WERI-Rb-1 (cell line): ENCODE data around the gene FEM1B.

Source experiments
- DNase-seq: peaks from one replicate; pipeline ENCODE4 v3.0.0-alpha.2; 2020
- H3K27ac ChIP-seq: fragments of 250-450 bp; sonication (Bioruptor Pico); 2 replicates; pipeline ENCODE4 v1.5.1; 2020; ENCODE audit warnings: mild to moderate bottlenecking, moderate library complexity
- H3K27me3 ChIP-seq: fragments of 250-450 bp; sonication (Bioruptor Pico); 2 replicates; pipeline ENCODE4 v1.5.1; 2021; ENCODE audit warnings: mild to moderate bottlenecking, low read depth, moderate library complexity; ENCODE audit not compliant: insufficient read depth, severe bottlenecking
- H3K36me3 ChIP-seq: fragments of 250-450 bp; sonication (Bioruptor Pico); 2 replicates; pipeline ENCODE4 v1.5.1; 2020; ENCODE audit warnings: mild to moderate bottlenecking, moderate library complexity
- H3K4me3 ChIP-seq: 2 replicates; pipeline ENCODE4 v1.5.1; 2011; ENCODE audit warnings: low read depth, mild to moderate bottlenecking, control low read depth, low read length
- H3K9me3 ChIP-seq: fragments of 250-450 bp; sonication (Bioruptor Pico); 2 replicates; pipeline ENCODE4 v1.5.1; 2021; ENCODE audit warnings: mild to moderate bottlenecking, moderate library complexity; ENCODE audit not compliant: severe bottlenecking
- TF ChIP-seq, protein P1 (sequence below): IDR thresholded peaks from 2 replicates; pipeline ENCODE4 v1.5.1; 2011; ENCODE audit warnings: low read depth, mild to moderate bottlenecking, control low read depth, inconsistent platforms, low read length

FEM1B gene

DNA sequence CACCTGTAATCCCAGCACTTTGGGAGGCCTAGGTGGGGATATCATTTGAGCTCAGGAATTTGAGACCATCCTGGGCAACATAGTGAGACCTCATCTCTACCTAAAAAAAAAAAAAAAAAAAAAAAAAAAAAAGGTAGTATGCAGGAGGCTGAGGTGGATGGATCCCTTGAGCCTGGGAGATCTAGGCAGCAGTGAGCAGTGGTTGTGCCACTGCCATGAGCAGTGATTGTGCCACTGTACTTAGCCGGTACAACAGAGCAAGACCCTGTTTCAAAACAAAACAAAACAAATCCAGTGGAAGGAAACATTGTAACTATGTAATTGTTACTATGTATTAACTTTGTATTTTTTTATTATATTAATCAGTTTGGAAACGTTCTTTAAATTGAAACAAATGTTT, 5.9 kb downstream of the FEM1B start:
- H3K27ac ChIP-seq: no peak overlapping the region
- H3K36me3 ChIP-seq: peaks cover 42% of the 10 kb centered on the region
- H3K4me3 ChIP-seq: no peak overlapping the region
- no peaks in the 10 kb centered on the region for H3K27me3 ChIP-seq
- no peak for DNase-seq
- TF ChIP-seq, protein P1, sequence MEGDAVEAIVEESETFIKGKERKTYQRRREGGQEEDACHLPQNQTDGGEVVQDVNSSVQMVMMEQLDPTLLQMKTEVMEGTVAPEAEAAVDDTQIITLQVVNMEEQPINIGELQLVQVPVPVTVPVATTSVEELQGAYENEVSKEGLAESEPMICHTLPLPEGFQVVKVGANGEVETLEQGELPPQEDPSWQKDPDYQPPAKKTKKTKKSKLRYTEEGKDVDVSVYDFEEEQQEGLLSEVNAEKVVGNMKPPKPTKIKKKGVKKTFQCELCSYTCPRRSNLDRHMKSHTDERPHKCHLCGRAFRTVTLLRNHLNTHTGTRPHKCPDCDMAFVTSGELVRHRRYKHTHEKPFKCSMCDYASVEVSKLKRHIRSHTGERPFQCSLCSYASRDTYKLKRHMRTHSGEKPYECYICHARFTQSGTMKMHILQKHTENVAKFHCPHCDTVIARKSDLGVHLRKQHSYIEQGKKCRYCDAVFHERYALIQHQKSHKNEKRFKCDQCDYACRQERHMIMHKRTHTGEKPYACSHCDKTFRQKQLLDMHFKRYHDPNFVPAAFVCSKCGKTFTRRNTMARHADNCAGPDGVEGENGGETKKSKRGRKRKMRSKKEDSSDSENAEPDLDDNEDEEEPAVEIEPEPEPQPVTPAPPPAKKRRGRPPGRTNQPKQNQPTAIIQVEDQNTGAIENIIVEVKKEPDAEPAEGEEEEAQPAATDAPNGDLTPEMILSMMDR: no peak
- H3K9me3 ChIP-seq: no peaks in the 10 kb centered on the region

DNA sequence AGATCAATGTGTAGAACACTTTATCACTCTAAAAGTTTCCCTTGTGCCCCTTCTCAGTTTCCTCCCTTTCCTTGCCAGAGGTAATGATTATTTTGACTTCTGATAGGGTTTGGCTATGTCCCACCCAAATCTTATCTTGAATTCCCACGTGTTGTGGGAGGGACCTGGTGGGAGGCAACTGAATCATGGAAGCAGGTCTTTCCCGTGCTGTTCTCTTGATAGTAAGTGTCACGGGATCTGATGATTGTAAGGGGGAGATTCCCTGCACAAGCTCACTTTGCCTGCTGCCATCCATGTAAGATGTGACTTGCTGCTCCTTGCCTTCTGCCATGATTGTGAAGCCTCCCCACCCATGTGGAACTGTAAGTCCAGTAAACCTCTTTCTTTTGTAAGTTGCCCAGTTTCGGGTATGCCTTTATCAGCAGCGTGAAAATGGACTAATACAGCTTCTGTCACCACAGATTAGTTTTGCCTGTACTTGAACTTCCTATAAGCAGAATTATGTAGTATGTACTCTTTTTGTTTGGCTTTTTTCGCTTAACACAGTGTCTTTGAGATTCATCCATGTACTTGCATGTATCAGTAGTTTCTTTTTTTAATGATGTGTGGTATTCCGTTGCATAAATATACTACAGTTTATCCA, 7.2 kb downstream of the FEM1B start:
- Histone ChIP-seq H3K4me3 (no peak overlapping the region), H3K27ac (no peak overlapping the region), H3K36me3 (peaks cover 44% of the 10 kb centered on the region), H3K27me3 (no peaks in the 10 kb centered on the region), H3K9me3 (no peaks in the 10 kb centered on the region)
- DNase-seq: no peak
- TF ChIP-seq, protein P1: no peak

DNA sequence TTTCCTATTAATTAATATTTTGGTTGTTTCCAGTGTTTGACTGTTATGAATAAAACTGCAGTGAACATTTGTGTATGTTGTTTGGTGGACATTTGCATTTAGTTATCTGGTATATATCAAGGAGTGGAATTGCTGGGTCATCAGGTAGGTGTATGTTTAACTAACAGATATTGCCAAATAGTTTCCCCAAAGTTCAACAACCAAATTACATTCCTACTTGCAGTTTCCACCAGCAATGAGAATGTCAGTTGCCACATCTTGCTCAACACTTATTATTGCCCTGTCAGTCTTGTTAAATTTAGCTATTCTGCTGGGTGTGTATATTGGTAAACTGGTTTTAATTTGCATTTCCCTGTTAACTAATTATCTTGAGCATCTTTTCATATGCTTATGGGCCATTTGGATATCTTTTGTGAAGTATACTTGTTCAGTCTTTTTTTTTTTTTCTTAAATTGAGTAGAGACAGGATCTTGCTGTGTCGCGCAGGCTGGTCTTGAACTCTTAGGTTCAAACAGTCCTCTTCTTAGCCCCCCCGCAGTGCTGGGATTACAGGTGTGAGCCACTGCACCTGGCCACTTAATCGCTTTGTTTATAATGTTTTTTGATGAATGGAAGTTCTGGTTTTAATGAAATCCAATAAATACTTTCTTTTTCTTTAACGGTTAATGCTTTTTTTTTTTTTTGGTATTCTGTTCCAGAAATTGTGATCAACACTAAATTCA, 7.9 kb downstream of the FEM1B start:
- H3K27me3 ChIP-seq: no peaks in the 10 kb centered on the region
- DNase-seq: no peak
- no peak overlapping the region for H3K4me3 ChIP-seq

DNA sequence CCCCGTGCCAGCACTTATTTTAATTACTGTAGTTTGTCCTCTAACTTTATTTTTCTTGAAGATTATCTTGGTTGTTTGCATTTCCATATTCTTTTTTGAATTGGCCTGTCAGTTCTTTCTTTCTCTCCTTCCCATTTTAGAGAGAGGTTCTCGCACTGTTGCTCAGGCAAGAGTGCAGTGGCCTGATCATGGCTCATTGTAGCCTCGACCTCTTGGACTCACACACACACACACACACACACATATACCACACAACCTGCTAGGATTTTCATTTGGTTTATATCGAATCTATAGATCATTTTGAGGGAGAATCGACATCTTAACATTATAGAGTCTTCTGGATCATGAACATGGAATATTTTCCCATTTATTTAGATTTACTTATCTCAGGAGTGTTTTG, 8.7 kb downstream of the FEM1B start:
- Histone ChIP-seq H3K27ac (no peak overlapping the region), H3K27me3 (no peaks in the 10 kb centered on the region), H3K9me3 (no peaks in the 10 kb centered on the region), H3K36me3 (peaks cover 45% of the 10 kb centered on the region), H3K4me3 (no peak overlapping the region)
- no peak for DNase-seq
- TF ChIP-seq, protein P1: no peak

More for the DNA sequence above, 7.9 kb downstream of the FEM1B start:
- H3K36me3 ChIP-seq: peaks cover 44% of the 10 kb centered on the region
- H3K27ac ChIP-seq: no peak overlapping the region
- H3K9me3 ChIP-seq: no peaks in the 10 kb centered on the region
- TF ChIP-seq, protein P1: no peak

DNA sequence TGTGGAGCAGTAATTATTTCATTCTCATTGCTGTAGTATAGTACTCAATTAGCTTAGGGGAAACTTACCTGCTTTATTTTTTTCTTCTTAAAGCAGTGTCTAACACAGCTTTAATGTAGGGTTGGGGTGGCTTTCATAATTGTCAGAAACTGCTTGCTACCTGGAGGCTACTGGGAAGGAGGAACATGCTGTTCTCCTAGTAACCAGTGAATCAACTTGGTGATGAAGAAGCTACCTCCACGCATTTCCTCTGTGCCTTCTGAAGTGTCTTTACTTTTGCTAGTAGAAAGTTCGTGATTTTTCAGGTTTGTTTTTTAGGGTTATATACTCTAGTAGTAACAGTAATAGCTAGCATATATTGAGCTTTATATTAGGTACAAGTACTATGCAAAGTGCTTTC, 11.5 kb downstream of the FEM1B start:
- Histone ChIP-seq H3K36me3 (peaks cover 53% of the 10 kb centered on the region), H3K9me3 (no peaks in the 10 kb centered on the region), H3K27ac (no peak overlapping the region), H3K4me3 (no peak overlapping the region), H3K27me3 (no peaks in the 10 kb centered on the region)
- TF ChIP-seq, protein P1: no peak
- no peak for DNase-seq
